Neutrophil (primary cell): ENCODE data around the gene CCBE1.

Source experiments
- H3K27ac ChIP-seq: fragments of 200-600 bp; sonication (generic); 2 replicates; pipeline ENCODE4 v1.5.1; 2016; ENCODE audit warnings: mild to moderate bottlenecking, moderate library complexity
- H3K27me3 ChIP-seq: fragments of 200-600 bp; sonication (generic); 2 replicates; pipeline ENCODE4 v1.6.0; 2016; ENCODE audit warnings: mild to moderate bottlenecking
- H3K36me3 ChIP-seq: fragments of 200-600 bp; sonication (generic); 2 replicates; pipeline ENCODE4 v1.5.1; 2017
- H3K4me1 ChIP-seq, 2 experiments: fragments of 200-600 bp in 1 of 2; sonication (generic) in 1 of 2; 1 replicate in 1 of 2; 2 replicates in 1 of 2; pipeline versions ENCODE4 v1.5.1 to v1.6.1; 2013 to 2016; ENCODE audit warnings: low read depth in 1 of 2, low read length in 1 of 2, mild to moderate bottlenecking in 1 of 2, moderate library complexity in 1 of 2; ENCODE audit not compliant: control insufficient read depth in 1 of 2, insufficient read depth in 1 of 2
- H3K4me3 ChIP-seq, 2 experiments: fragments of 200-600 bp in 1 of 2; sonication (generic) in 1 of 2; 1 replicate in 1 of 2; 2 replicates in 1 of 2; pipeline ENCODE4 v1.5.1; 2013 to 2016; ENCODE audit warnings: low read depth in 1 of 2, low read length in 1 of 2, mild to moderate bottlenecking in 1 of 2, moderate library complexity in 1 of 2
- H3K9me3 ChIP-seq: fragments of 200-600 bp; sonication (generic); 2 replicates; pipeline ENCODE4 v1.5.1; 2016
- TF ChIP-seq, protein P1 (sequence below): fragments of 200-600 bp; sonication (generic); IDR thresholded peaks from 2 replicates; pipeline ENCODE4 v1.5.1; 2016; ENCODE audit warnings: antibody characterized with exemption

The CCBE1 gene

GRCh38 chr18:59566533-59566971 is 130.7 kb downstream of the CCBE1 start:
- Histone ChIP-seq H3K36me3 (no peaks in the 10 kb centered on the region), H3K4me3 (no peak overlapping the region), H3K9me3 (no peaks in the 10 kb centered on the region), H3K27ac (no peak overlapping the region), H3K27me3 (no peaks in the 10 kb centered on the region), H3K4me1 (no peaks in the 10 kb centered on the region)
- TF ChIP-seq, protein P1, sequence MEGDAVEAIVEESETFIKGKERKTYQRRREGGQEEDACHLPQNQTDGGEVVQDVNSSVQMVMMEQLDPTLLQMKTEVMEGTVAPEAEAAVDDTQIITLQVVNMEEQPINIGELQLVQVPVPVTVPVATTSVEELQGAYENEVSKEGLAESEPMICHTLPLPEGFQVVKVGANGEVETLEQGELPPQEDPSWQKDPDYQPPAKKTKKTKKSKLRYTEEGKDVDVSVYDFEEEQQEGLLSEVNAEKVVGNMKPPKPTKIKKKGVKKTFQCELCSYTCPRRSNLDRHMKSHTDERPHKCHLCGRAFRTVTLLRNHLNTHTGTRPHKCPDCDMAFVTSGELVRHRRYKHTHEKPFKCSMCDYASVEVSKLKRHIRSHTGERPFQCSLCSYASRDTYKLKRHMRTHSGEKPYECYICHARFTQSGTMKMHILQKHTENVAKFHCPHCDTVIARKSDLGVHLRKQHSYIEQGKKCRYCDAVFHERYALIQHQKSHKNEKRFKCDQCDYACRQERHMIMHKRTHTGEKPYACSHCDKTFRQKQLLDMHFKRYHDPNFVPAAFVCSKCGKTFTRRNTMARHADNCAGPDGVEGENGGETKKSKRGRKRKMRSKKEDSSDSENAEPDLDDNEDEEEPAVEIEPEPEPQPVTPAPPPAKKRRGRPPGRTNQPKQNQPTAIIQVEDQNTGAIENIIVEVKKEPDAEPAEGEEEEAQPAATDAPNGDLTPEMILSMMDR = no peak

DNA sequence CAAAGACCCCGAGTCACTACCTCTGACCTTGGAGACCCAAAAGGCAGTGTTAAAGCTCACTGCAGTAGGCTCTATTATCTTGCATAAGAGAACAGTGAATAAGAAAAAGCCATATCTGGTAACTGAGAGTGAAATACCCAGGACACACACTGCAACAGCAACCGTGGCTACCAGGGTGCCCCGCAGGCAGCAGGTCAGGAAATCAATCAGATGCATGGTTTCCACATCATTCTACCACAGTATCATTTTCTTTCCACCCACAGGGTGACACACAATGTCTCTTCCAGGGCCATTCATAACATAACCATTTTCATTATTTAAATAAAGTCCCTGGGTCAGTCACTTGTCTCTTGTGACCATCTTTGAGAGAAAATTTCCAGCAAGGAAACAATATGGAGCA is 131.3 kb downstream of the CCBE1 start:
- TF ChIP-seq, protein P1 = no peak
- Histone ChIP-seq H3K27me3 (no peaks in the 10 kb centered on the region), H3K36me3 (no peaks in the 10 kb centered on the region), H3K27ac (no peak overlapping the region), H3K9me3 (no peaks in the 10 kb centered on the region), H3K4me1 (no peaks in the 10 kb centered on the region), H3K4me3 (no peak overlapping the region)

DNA sequence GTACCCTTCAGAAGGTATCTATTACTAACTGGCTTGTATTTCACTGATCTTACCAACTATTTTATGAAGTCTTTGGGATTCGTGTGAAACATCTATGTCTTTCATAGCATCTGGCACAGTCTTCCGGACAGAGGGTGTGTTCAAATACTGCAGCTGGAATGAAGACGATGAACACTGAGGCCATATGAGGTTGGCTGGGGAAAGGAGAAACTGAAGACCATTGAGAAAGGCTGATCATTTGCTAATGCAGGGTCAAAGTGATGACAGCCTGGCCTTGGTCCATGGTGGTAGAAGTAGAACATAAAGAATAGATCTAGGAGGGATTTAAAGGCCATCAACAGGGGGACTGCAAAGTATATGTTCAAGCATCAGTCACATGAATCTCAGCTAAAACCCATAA is 132.7 kb downstream of the CCBE1 start:
- TF ChIP-seq, protein P1 = no peak
- H3K4me1 ChIP-seq = no peaks in the 10 kb centered on the region

DNA sequence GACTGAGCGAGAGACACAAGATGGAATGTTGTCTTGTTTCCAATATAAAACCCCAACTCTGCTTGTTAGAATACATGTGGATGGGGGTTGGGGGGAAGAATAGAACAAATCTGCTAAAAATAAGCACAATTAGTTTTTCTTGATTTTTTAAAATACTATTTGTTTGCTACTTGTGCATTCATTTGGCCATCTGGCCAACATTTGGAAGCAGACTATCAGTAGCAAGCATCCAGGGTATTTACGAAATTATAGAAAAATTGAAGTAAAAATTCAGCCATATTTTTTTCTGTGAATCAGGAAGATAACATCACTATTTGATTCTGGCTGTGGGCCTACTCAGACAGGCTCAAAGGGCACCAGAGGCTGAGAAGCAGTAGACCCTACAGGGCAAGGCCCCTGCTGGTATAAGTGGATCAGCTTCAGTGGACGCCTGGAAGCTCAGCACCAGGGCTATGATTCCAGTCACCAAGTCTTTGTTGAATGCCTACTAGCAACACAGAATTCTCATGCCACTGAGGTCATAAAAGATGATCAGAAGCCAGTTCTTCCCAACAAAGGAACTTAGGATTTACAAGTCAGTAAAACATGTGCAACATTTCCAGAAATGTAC is 133.9 kb downstream of the CCBE1 start:
- no peak overlapping the region for H3K4me3 ChIP-seq
- H3K27me3 ChIP-seq = no peaks in the 10 kb centered on the region
- TF ChIP-seq, protein P1 = no peak
- no peak overlapping the region for H3K27ac ChIP-seq
- no peaks in the 10 kb centered on the region for H3K4me1 ChIP-seq
- H3K9me3 ChIP-seq = no peaks in the 10 kb centered on the region
- no peaks in the 10 kb centered on the region for H3K36me3 ChIP-seq

More for the DNA sequence above, 132.7 kb downstream of the CCBE1 start:
- no peaks in the 10 kb centered on the region for H3K36me3 ChIP-seq
- H3K27ac ChIP-seq = no peak overlapping the region
- H3K9me3 ChIP-seq = no peaks in the 10 kb centered on the region
- no peaks in the 10 kb centered on the region for H3K27me3 ChIP-seq
- H3K4me3 ChIP-seq = no peak overlapping the region

GRCh38 chr18:59562751-59563150 is 134.5 kb downstream of the CCBE1 start:
- no peak overlapping the region for H3K27ac ChIP-seq
- H3K4me3 ChIP-seq = no peak overlapping the region
- H3K4me1 ChIP-seq = no peaks in the 10 kb centered on the region
- no peaks in the 10 kb centered on the region for H3K27me3 ChIP-seq
- H3K36me3 ChIP-seq = no peaks in the 10 kb centered on the region
- TF ChIP-seq, protein P1 = no peak
- no peaks in the 10 kb centered on the region for H3K9me3 ChIP-seq
